Upper lobe of right lung (tissue), 1 donor: Measurements from ENCODE around the gene NLGN1. TPM values are rescaled to one million over a fixed set of nuclear protein-coding genes. Genes with fewer than 3 reads are reported as not detected.

Experiments used
- ATAC-seq: fragments of 200-7000 bp; cut with Tn5 transposase; one replicate; pipeline ENCODE4 v1.9.1; 2020; ENCODE audit warnings: mild to moderate bottlenecking, moderate library complexity
- DNase-seq: peaks from one replicate; pipeline ENCODE4 v3.0.0-alpha.2; 2020
- H3K27ac ChIP-seq: fragments of 200-600 bp; one replicate; pipeline ENCODE4 v1.8.0; 2022
- H3K27me3 ChIP-seq: fragments of 200-600 bp; one replicate; pipeline ENCODE4 v1.8.0; 2022; ENCODE audit warnings: mild to moderate bottlenecking
- H3K36me3 ChIP-seq: fragments of 200-600 bp; one replicate; pipeline ENCODE4 v1.8.0; 2022
- H3K4me1 ChIP-seq: fragments of 200-600 bp; one replicate; pipeline ENCODE4 v1.8.0; 2022
- H3K4me3 ChIP-seq: fragments of 200-600 bp; one replicate; pipeline ENCODE4 v1.8.0; 2022; ENCODE audit warnings: mild to moderate bottlenecking
- H3K9me3 ChIP-seq: fragments of 200-600 bp; one replicate; pipeline ENCODE4 v1.8.0; 2022
- CTCF ChIP-seq: fragments of 200-600 bp; IDR thresholded peaks from one replicate; pipeline ENCODE4 v1.8.0; 2022; ENCODE audit warnings: antibody characterized with exemption
- intact Hi-C: fragments of 100-400 bp; cut with DNase I; formaldehyde crosslinking; loops from one replicate; pipeline ENCODE4 v1.11.0; 2022
- total RNA-seq: library from RNA; stranded (reverse); fragmentation: NEBNext Ultra II Directional; extraction: Animal tissue kit (Norgen Biotek cat#: 25700); gene quantifications from one replicate; pipeline ENCODE4 v1.2.1, GENCODE V29; 2021
- donor health status: DM: no; HTN: yes; CAD: no; lungs with severe emphysema.

NLGN1 gene
- total RNA-seq, 1 donor from 2014 or later = 3.3 TPM

GRCh38 chr3:174111776-174112175 is 714.2 kb downstream of the NLGN1 start:
- DNase-seq (no peak), ATAC-seq (no peak)
- Histone ChIP-seq H3K9me3 (no peaks in the 10 kb centered on the region), H3K4me3 (no peak overlapping the region), H3K36me3 (no peaks in the 10 kb centered on the region), H3K27ac (no peak overlapping the region), H3K27me3 (no peaks in the 10 kb centered on the region), H3K4me1 (no peaks in the 10 kb centered on the region)
- intact Hi-C loops = no loop called here
- no peak for TF ChIP-seq CTCF

- intact Hi-C loops = no loop called here
- no peak overlapping the region for H3K4me3 ChIP-seq
- no peak overlapping the region for H3K27ac ChIP-seq
- no peaks in the 10 kb centered on the region for H3K27me3 ChIP-seq
- no peak for ATAC-seq
- no peaks in the 10 kb centered on the region for H3K36me3 ChIP-seq
- H3K4me1 ChIP-seq = no peaks in the 10 kb centered on the region
- DNase-seq = no peak
- H3K9me3 ChIP-seq = no peaks in the 10 kb centered on the region
- no peak for TF ChIP-seq CTCF
Observed at GRCh38 chr3:174116421-174116820, 718.9 kb downstream of the NLGN1 start.

GRCh38 chr3:174120997-174121396 is 723.5 kb downstream of the NLGN1 start:
- Histone ChIP-seq H3K27me3 (no peaks in the 10 kb centered on the region), H3K36me3 (no peaks in the 10 kb centered on the region), H3K4me3 (no peak overlapping the region), H3K27ac (no peak overlapping the region), H3K4me1 (no peaks in the 10 kb centered on the region), H3K9me3 (no peaks in the 10 kb centered on the region)
- no peak for TF ChIP-seq CTCF
- DNase-seq (no peak), ATAC-seq (no peak)
- intact Hi-C loops = no loop called here

GRCh38 chr3:174122411-174122810 is 724.9 kb downstream of the NLGN1 start:
- Histone ChIP-seq H3K36me3 (no peaks in the 10 kb centered on the region), H3K4me3 (no peak overlapping the region), H3K9me3 (no peaks in the 10 kb centered on the region), H3K27ac (no peak overlapping the region), H3K27me3 (no peaks in the 10 kb centered on the region), H3K4me1 (no peaks in the 10 kb centered on the region)
- ATAC-seq (no peak), DNase-seq (no peak)
- no peak for TF ChIP-seq CTCF
- intact Hi-C loops = no loop called here

- Histone ChIP-seq H3K27ac (no peak overlapping the region), H3K27me3 (no peaks in the 10 kb centered on the region), H3K36me3 (no peaks in the 10 kb centered on the region), H3K9me3 (no peaks in the 10 kb centered on the region), H3K4me1 (no peaks in the 10 kb centered on the region), H3K4me3 (no peak overlapping the region)
- ATAC-seq (peak; percentile 42), DNase-seq (no peak)
- peak; percentile 18 for TF ChIP-seq CTCF
- intact Hi-C loops = no loop called here
Observed at GRCh38 chr3:174125267-174125824, 727.8 kb downstream of the NLGN1 start.
